ENCODE results near the gene DDX18. TPM values are rescaled to one million over a fixed set of nuclear protein-coding genes. Genes with fewer than 3 reads are reported as not detected.
A peak's percentile ranks its signal among the peaks of the same experiment; 100 is the strongest.

DDX18 gene
- total and polyA plus RNA-seq, 10 of the 15 experiments (the other 5 are each of a cell fraction or from before 2014, with no cell fraction given) = 54.3 to 110 (median 74.9) TPM

GRCh38 chr2:117835990-117836760 lies 21.7 kb downstream of the DDX18 start:
- peak; percentile 50 to 64 (median 55) for TF ChIP-seq CTCF (IDR thresholded peaks at IDR 0.05 in 2 of 3, conservative IDR thresholded peaks at IDR 0.05 in 1 of 3; ENCODE audit: control insufficient read depth in 2 of 3, extremely low read depth in 1 of 3, insufficient read depth in 1 of 3, low read depth in 3 of 3, low read length in 3 of 3)
- no peak for TF ChIP-seq SIN3A (IDR thresholded peaks at IDR 0.05; ENCODE audit: low read depth, low read length)
- TF ChIP-seq POLR2A (IDR thresholded peaks at IDR 0.05; ENCODE audit: low read depth, low read length) = peak; percentile 37
- TF ChIP-seq SMC3 (IDR thresholded peaks at IDR 0.05; ENCODE audit: borderline replicate concordance, low read length) = peak; percentile 33; the same call in 1 of the 2 replicates
- TF ChIP-seq TCF3 (IDR thresholded peaks at IDR 0.05; ENCODE audit: borderline replicate concordance, insufficient read depth, low read depth, low read length) = peak; percentile 57; the same call in 1 of the 2 replicates
- TF ChIP-seq PAX8 (IDR thresholded peaks at IDR 0.05) = no peak
- TF ChIP-seq YY1 (IDR thresholded peaks at IDR 0.05; ENCODE audit: low read depth, low read length) = 0 out of 2 replicates have a peak, but pooled peaks have one; percentile 26
- TF ChIP-seq CHD2 (IDR thresholded peaks at IDR 0.05; ENCODE audit: borderline replicate concordance, low read depth, low read length) = no peak
- peak; percentile 61; the same call in 1 of the 2 replicates for TF ChIP-seq TCF12 (IDR thresholded peaks at IDR 0.05; ENCODE audit: low read depth, low read length)
- TF ChIP-seq MAX (IDR thresholded peaks at IDR 0.05; ENCODE audit: low read depth, low read length) = no peak
- TF ChIP-seq RAD21 (IDR thresholded peaks at IDR 0.05; ENCODE audit: insufficient read depth, low read depth, low read length) = peak; percentile 46
- Histone ChIP-seq H3K9me3 (replicated peaks; ENCODE audit: control insufficient read depth, insufficient read depth, low read length) (no peaks in the 10 kb centered on the region), H3K4me3 (no peak overlapping the region), H3K36me3 (ENCODE audit: control insufficient read depth in 2 of 2, insufficient read depth in 2 of 2, low read length in 1 of 2) (peaks cover 0 to 15% of the 10 kb centered on the region in 2 experiments; a peak in 3 of 4 replicates), H3K9ac (ENCODE audit: control insufficient read depth, insufficient read depth, low read length) (no peak overlapping the region), H2AFZ (ENCODE audit: control insufficient read depth, low read depth, low read length) (no peak overlapping the region; the same call in 1 of the 2 replicates), H3K27ac (ENCODE audit: control insufficient read depth, insufficient read depth) (no peak overlapping the region), H3K4me1 (ENCODE audit: control insufficient read depth, insufficient read depth, low read length) (no peaks in the 10 kb centered on the region), H3K4me2 (ENCODE audit: control insufficient read depth, insufficient read depth) (no peak overlapping the region), H3K79me2 (ENCODE audit: control insufficient read depth, insufficient read depth, low read length) (no peaks in the 10 kb centered on the region), H3K27me3 (replicated peaks in 1 of 2; ENCODE audit: control insufficient read depth in 2 of 2, insufficient read depth in 2 of 2, low read length in 1 of 2) (no peaks in the 10 kb centered on the region), H4K20me1 (ENCODE audit: control insufficient read depth, insufficient read depth) (no peaks in the 10 kb centered on the region)
- ChIA-PET POLR2A (no interaction called here), RAD21 (ENCODE audit: unreplicated experiment) (no interaction called here), SMC1A (ENCODE audit: uncharacterized antibody, unreplicated experiment) (interaction anchor here (0.8 kb wide), 1 partner anchor 167 kb away, joined by 4 read pairs; no protein-coding TSS in a partner anchor), CTCF (interaction anchor here (1.1 to 2.6 kb wide), 2 partner anchors 21 to 167 kb away, joined by 3 to 9 read pairs; partner anchors contain the start of gene DDX18)
- intact Hi-C loops (cut with micrococcal nuclease; ENCODE audit: unreplicated experiment) (no loop called here), in situ Hi-C loops (cut with MboI) (no loop called here)
- FAIRE-seq = peak; percentile 64
- DNase-seq (ENCODE audit: low read depth, low spot score) = no peak
- BruUV-seq (replicated peaks) = no TSS peak
- WGBS (ENCODE audit: insufficient coverage, insufficient replicate concordance, low lambda C conversion rate, missing lambda C conversion rate) = 51% methylated on average over 53 of the region's 53 CpGs
- ATAC-seq = peak; percentile 82
